Endodermal cell (in vitro differentiated cells): Measurements from ENCODE around the gene NUP210. TPM values are rescaled to one million over a fixed set of nuclear protein-coding genes. Genes with fewer than 3 reads are reported as not detected.

ENCODE experiments used
- DNase-seq: peaks from one replicate; pipeline ENCODE4 v3.0.0-alpha.2; 2017
- H3K27ac ChIP-seq: 2 replicates; pipeline ENCODE4 v1.5.1; 2013; ENCODE audit warnings: mild to moderate bottlenecking, low read depth, low read length, moderate library complexity
- H3K27me3 ChIP-seq: 2 replicates; pipeline ENCODE4 v1.6.1; 2013; ENCODE audit warnings: mild to moderate bottlenecking, low read length, moderate library complexity; ENCODE audit not compliant: insufficient read depth, control insufficient read depth, poor library complexity, severe bottlenecking
- H3K36me3 ChIP-seq: 2 replicates; pipeline ENCODE4 v1.7.0; 2013; ENCODE audit warnings: mild to moderate bottlenecking, low read length, moderate library complexity; ENCODE audit not compliant: control insufficient read depth, insufficient read depth
- H3K4me1 ChIP-seq: one replicate; pipeline ENCODE4 v1.7.0; 2013; ENCODE audit warnings: low read length; ENCODE audit not compliant: control insufficient read depth, insufficient read depth
- H3K4me3 ChIP-seq: 2 replicates; pipeline ENCODE4 v1.5.1; 2013; ENCODE audit warnings: mild to moderate bottlenecking, low read length, moderate library complexity
- H3K9ac ChIP-seq: 2 replicates; pipeline ENCODE4 v1.6.1; 2013; ENCODE audit warnings: mild to moderate bottlenecking, low read length, moderate library complexity; ENCODE audit not compliant: poor library complexity, severe bottlenecking; ENCODE audit errors: extremely low read depth
- H3K9me3 ChIP-seq: 2 replicates; pipeline ENCODE4 v1.6.1; 2013; ENCODE audit warnings: mild to moderate bottlenecking, low read length, moderate library complexity; ENCODE audit not compliant: control insufficient read depth
- H3K27ac Mint-ChIP-seq: 2 replicates; pipeline ENCODE4 v1.8.0; 2020; ENCODE audit warnings: mixed read lengths
- H3K27me3 Mint-ChIP-seq: 2 replicates; pipeline ENCODE4 v1.8.0; 2021; ENCODE audit warnings: mild to moderate bottlenecking, mixed read lengths; ENCODE audit not compliant: insufficient read depth
- H3K36me3 Mint-ChIP-seq: 2 replicates; pipeline ENCODE4 v1.8.0; 2020; ENCODE audit warnings: low read depth, mixed read lengths
- H3K4me1 Mint-ChIP-seq: 2 replicates; pipeline ENCODE4 v1.8.0; 2020; ENCODE audit warnings: mixed read lengths
- H3K4me3 Mint-ChIP-seq: 2 replicates; pipeline ENCODE4 v1.8.0; 2020; ENCODE audit warnings: mild to moderate bottlenecking, moderate library complexity, mixed read lengths
- H3K9me3 Mint-ChIP-seq: 2 replicates; pipeline ENCODE4 v1.8.0; 2020; ENCODE audit warnings: mild to moderate bottlenecking, mixed read lengths
- CTCF ChIP-seq: fragments of 200-600 bp; sonication (generic); conservative IDR thresholded peaks from 2 replicates; pipeline ENCODE4 v1.5.0; 2021; ENCODE audit warnings: antibody characterized with exemption, mild to moderate bottlenecking
- WGBS, 2 experiments: methylation state at CpG; one replicate each; pipeline versions ENCODE4 v1.1.5 to v1.1.7; 2013; ENCODE audit warnings: missing lambda C conversion rate in 2 of 2, mixed read lengths in 1 of 2; ENCODE audit not compliant: insufficient coverage in 1 of 2, insufficient read length in 1 of 2; 5-methylcytosine and 5-hydroxymethylcytosine counted together
- total RNA-seq, 2 donors: library from RNA; stranded (reverse); fragmentation: NEBNext Ultra II Directional in 1 of 2; extraction: Animal tissue kit (Norgen Biotek cat#: 25700) in 1 of 2; gene quantifications; 2 replicates in 1 of 2; 3 replicates in 1 of 2; pipeline ENCODE4 v1.2.1, GENCODE V29; 2021

Gene NUP210
- total RNA-seq, 2 donors from 2014 or later: 43.0 to 62.3 TPM

DNA sequence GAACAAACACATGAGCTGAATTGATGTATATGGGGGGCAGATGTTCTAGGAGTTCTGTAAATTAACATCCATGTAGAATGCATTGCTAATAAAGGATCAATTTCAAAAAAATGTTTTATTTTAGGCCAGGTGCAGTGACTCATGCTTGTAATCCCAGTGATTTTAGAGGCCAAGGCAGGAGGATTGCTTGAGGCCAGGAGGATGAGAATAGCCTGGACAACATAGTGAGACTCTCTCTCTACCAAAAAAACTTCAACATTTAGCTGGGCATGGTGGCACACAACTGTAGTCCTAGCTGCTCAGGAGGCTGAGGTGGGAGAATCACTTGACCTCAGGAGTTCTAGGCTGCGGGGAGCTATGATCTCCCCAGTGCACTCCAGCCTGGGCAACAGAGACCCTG, 6.5 kb upstream of the NUP210 start:
- WGBS, 2 experiments: 89% methylated on average over 1 of the region's 1 CpG; no CpG with 5 or more reads in 1 of the 2 experiments
- H3K9me3 Mint-ChIP-seq: peaks cover 6% of the 10 kb centered on the region
- Histone ChIP-seq H3K9ac (no peak overlapping the region), H3K9me3 (no peaks in the 10 kb centered on the region), H3K27me3 (peaks cover 2% of the 10 kb centered on the region), H3K4me1 (no peaks in the 10 kb centered on the region), H3K36me3 (no peaks in the 10 kb centered on the region), H3K4me3 (no peak overlapping the region), H3K27ac (no peak overlapping the region)
- peaks cover 4% of the 10 kb centered on the region for H3K4me1 Mint-ChIP-seq
- no peaks in the 10 kb centered on the region for H3K36me3 Mint-ChIP-seq
- no peak for DNase-seq
- no peak for TF ChIP-seq CTCF
- H3K27me3 Mint-ChIP-seq: peaks cover 2% of the 10 kb centered on the region
- H3K4me3 Mint-ChIP-seq: no peak overlapping the region
- no peak overlapping the region for H3K27ac Mint-ChIP-seq

- H3K9me3 ChIP-seq: no peaks in the 10 kb centered on the region
- no peaks in the 10 kb centered on the region for H3K4me1 ChIP-seq
- H3K9me3 Mint-ChIP-seq: peaks cover 3% of the 10 kb centered on the region
- no peak for TF ChIP-seq CTCF
- H3K36me3 Mint-ChIP-seq: no peaks in the 10 kb centered on the region
- peaks cover 9% of the 10 kb centered on the region for H3K27me3 Mint-ChIP-seq
- H3K4me1 Mint-ChIP-seq: peaks cover 10% of the 10 kb centered on the region
- no peak overlapping the region for H3K27ac Mint-ChIP-seq
- H3K9ac ChIP-seq: no peak overlapping the region
- H3K27me3 ChIP-seq: peaks cover 11% of the 10 kb centered on the region
- no peak for DNase-seq
- H3K4me3 ChIP-seq: no peak overlapping the region
- H3K4me3 Mint-ChIP-seq: no peak overlapping the region
- no peaks in the 10 kb centered on the region for H3K36me3 ChIP-seq
- 77 to 82% methylated on average over 1 to 2 of the region's 2 CpGs for WGBS, 2 experiments
- no peak overlapping the region for H3K27ac ChIP-seq
Observed at GRCh38 chr3:13425689-13426088, 5.6 kb upstream of the NUP210 start.

- H3K9me3 Mint-ChIP-seq: no peaks in the 10 kb centered on the region
- TF ChIP-seq CTCF: no peak
- no peak overlapping the region for H3K4me3 Mint-ChIP-seq
- H3K4me1 Mint-ChIP-seq: peaks cover 12% of the 10 kb centered on the region
- no peaks in the 10 kb centered on the region for H3K4me1 ChIP-seq
- no peak overlapping the region for H3K9ac ChIP-seq
- no peak overlapping the region for H3K27ac Mint-ChIP-seq
- DNase-seq: no peak
- H3K4me3 ChIP-seq: no peak overlapping the region
- H3K36me3 Mint-ChIP-seq: no peaks in the 10 kb centered on the region
- WGBS, 2 experiments: 94 to 100% methylated on average over 4 of the region's 4 CpGs
- no peaks in the 10 kb centered on the region for H3K36me3 ChIP-seq
- no peak overlapping the region for H3K27ac ChIP-seq
- peaks cover 13% of the 10 kb centered on the region for H3K27me3 ChIP-seq
- H3K9me3 ChIP-seq: no peaks in the 10 kb centered on the region
- H3K27me3 Mint-ChIP-seq: peaks cover 10% of the 10 kb centered on the region
Observed at GRCh38 chr3:13424865-13425617, 4.9 kb upstream of the NUP210 start.
